Common myeloid progenitor, CD34-positive (primary cell): ENCODE data around the gene GGA2.

ENCODE experiments used
- CTCF ChIA-PET: fragments of 350-600 bp; sonication (Branson Sonifier 250); formaldehyde crosslinking; loops from one replicate; lab custom pipeline; 2021; ENCODE audit warnings: antibody characterized with exemption; lab: Charles Lee
- POLR2A ChIA-PET: fragments of 350-600 bp; sonication (Branson Sonifier 250); formaldehyde crosslinking; loops from one replicate; lab custom pipeline; 2021; ENCODE audit warnings: antibody characterized with exemption; lab: Charles Lee
- DNase-seq, 3 donors: peaks; one replicate each; pipeline versions ENCODE4 v3.0.0 to v3.0.0-alpha.2; 2013
- H3K27ac ChIP-seq, 2 experiments: 1 replicate in 1 of 2; 2 replicates in 1 of 2; pipeline ENCODE4 v1.7.0; 2013; ENCODE audit warnings: inconsistent platforms in 2 of 2, low read length in 2 of 2, mild to moderate bottlenecking in 2 of 2, low read depth in 1 of 2, moderate library complexity in 1 of 2; ENCODE audit not compliant: severe bottlenecking in 2 of 2, insufficient read depth in 1 of 2, poor library complexity in 1 of 2
- H3K27me3 ChIP-seq, 5 experiments: replicated peaks in 2 of 5; 1 replicate in 3 of 5; 2 replicates in 2 of 5; pipeline versions ENCODE4 v1.6.1 to v1.7.0; 2013; ENCODE audit warnings: low read length in 4 of 5, mild to moderate bottlenecking in 2 of 5, moderate library complexity in 2 of 5, inconsistent platforms in 1 of 5; ENCODE audit not compliant: insufficient read depth in 5 of 5, control insufficient read depth in 4 of 5
- H3K36me3 ChIP-seq, 4 experiments: 1 replicate in 2 of 4; 2 replicates in 2 of 4; pipeline versions ENCODE4 v1.6.1 to v1.7.0; 2013; ENCODE audit warnings: low read length in 3 of 4, control low read depth in 1 of 4, mild to moderate bottlenecking in 1 of 4; ENCODE audit not compliant: control insufficient read depth in 4 of 4, insufficient read depth in 4 of 4
- H3K4me1 ChIP-seq, 4 experiments: 1 replicate in 3 of 4; 2 replicates in 1 of 4; pipeline versions ENCODE4 v1.6.1 to v1.7.1; 2013; ENCODE audit warnings: low read length in 3 of 4, mild to moderate bottlenecking in 3 of 4, control low read depth in 1 of 4, inconsistent platforms in 1 of 4, moderate library complexity in 1 of 4; ENCODE audit not compliant: control insufficient read depth in 4 of 4, insufficient read depth in 4 of 4; ENCODE audit errors: control extremely low read depth in 1 of 4
- H3K4me3 ChIP-seq, 7 experiments: 1 replicate in 4 of 7; 2 replicates in 3 of 7; pipeline versions ENCODE4 v1.5.1 to v1.7.0; 2013; ENCODE audit warnings: mild to moderate bottlenecking in 7 of 7, low read length in 6 of 7, moderate library complexity in 6 of 7, inconsistent platforms in 2 of 7, low read depth in 2 of 7, control low read depth in 1 of 7; ENCODE audit not compliant: insufficient read depth in 4 of 7, control insufficient read depth in 1 of 7; ENCODE audit errors: extremely low read depth in 1 of 7
- H3K9me3 ChIP-seq, 5 experiments: 1 replicate in 4 of 5; 2 replicates in 1 of 5; pipeline versions ENCODE4 v1.6.1 to v1.7.1; 2013; ENCODE audit warnings: low read length in 4 of 5, mild to moderate bottlenecking in 2 of 5, inconsistent platforms in 1 of 5, low read depth in 1 of 5, moderate library complexity in 1 of 5; ENCODE audit not compliant: control insufficient read depth in 4 of 5, insufficient read depth in 2 of 5; ENCODE audit errors: control extremely low read depth in 1 of 5
- WGBS: methylation state at CpG from one replicate; pipeline ENCODE4 v1.1.5; 2013; ENCODE audit not compliant: insufficient coverage; 5-methylcytosine and 5-hydroxymethylcytosine counted together

Gene GGA2

GRCh38 chr16:23498863-23499262 lies 11.4 kb downstream of the GGA2 start:
- Histone ChIP-seq H3K27me3 (no peaks in the 10 kb centered on the region), H3K4me3 (no peak overlapping the region), H3K4me1 (peaks cover 0 to 23% (median 8%) of the 10 kb centered on the region in 4 experiments), H3K9me3 (no peaks in the 10 kb centered on the region), H3K27ac (no peak overlapping the region), H3K36me3 (peaks cover 4 to 47% (median 7%) of the 10 kb centered on the region in 4 experiments)
- DNase-seq = no peak
- ChIA-PET CTCF (no interaction called here), POLR2A (interaction anchor here (0.6 kb wide), 1 partner anchor 955 kb away, joined by 3 read pairs; no protein-coding TSS in a partner anchor)
- 91% methylated on average over 1 of the region's 11 CpGs for WGBS

DNA sequence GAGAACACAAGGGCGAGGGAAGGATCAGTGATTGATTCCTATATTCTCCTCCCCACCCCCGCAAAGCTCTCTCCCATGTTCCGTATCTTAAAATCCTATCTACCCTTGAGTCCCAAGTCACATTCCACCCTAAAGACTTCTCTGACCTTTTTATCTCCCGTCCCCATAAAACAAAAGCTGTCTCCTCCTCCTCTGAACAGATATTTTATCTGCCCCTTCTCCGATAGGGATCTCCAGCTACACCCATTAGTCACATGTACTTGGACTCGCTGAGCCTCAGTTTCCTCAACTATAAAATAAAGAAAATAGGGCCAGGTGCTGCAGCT lies 12.8 kb downstream of the GGA2 start:
- no peak for DNase-seq
- Histone ChIP-seq H3K9me3 (no peaks in the 10 kb centered on the region), H3K4me3 (no peak overlapping the region), H3K27me3 (no peaks in the 10 kb centered on the region), H3K27ac (no peak overlapping the region), H3K36me3 (peaks cover 11 to 56% (median 20%) of the 10 kb centered on the region in 4 experiments), H3K4me1 (peaks cover 0 to 18% (median 6%) of the 10 kb centered on the region in 4 experiments)
- CTCF ChIA-PET = interaction anchor here (0.7 kb wide), 1 partner anchor 62 kb away, joined by 3 read pairs; no protein-coding TSS in a partner anchor
- 93% methylated on average over 6 of the region's 6 CpGs for WGBS
- POLR2A ChIA-PET = no interaction called here

- ChIA-PET CTCF (interaction anchor here (0.6 kb wide), 1 partner anchor 62 kb away, joined by 3 read pairs; no protein-coding TSS in a partner anchor), POLR2A (no interaction called here)
- Histone ChIP-seq H3K4me1 (peaks cover 0 to 12% (median 6%) of the 10 kb centered on the region in 4 experiments), H3K9me3 (no peaks in the 10 kb centered on the region), H3K27me3 (no peaks in the 10 kb centered on the region), H3K4me3 (no peak overlapping the region), H3K27ac (no peak overlapping the region), H3K36me3 (peaks cover 11 to 56% (median 24%) of the 10 kb centered on the region in 4 experiments)
- 65% methylated on average over 8 of the region's 12 CpGs for WGBS
- no peak for DNase-seq
Observed at GRCh38 chr16:23496821-23497542, 13.3 kb downstream of the GGA2 start.

DNA sequence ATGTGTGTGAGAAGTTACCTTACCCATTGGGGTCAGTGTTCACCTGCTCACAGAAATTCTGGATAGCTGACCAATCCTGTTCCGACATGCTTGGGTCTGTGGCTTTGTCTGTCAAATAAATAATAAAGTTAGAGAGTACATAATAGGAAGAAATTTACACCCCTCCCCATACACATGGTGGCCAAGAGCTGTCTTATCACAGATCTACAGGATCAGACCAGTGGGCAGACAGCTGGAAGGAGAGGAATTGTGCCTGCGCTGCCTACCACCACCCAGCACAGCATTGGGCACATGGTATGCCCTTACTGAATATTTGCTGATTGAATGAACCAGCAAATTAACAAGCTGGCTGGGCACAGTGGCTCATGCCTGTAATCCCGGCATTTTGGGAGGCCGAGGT lies 14.6 kb downstream of the GGA2 start:
- Histone ChIP-seq H3K36me3 (peaks cover 11 to 60% (median 28%) of the 10 kb centered on the region in 4 experiments), H3K27ac (no peak overlapping the region), H3K9me3 (no peaks in the 10 kb centered on the region), H3K27me3 (no peaks in the 10 kb centered on the region), H3K4me1 (peaks cover 0 to 12% (median 6%) of the 10 kb centered on the region in 4 experiments), H3K4me3 (no peak overlapping the region)
- ChIA-PET CTCF (interaction anchor here (0.9 kb wide), 1 partner anchor 60 kb away, joined by 3 read pairs; no protein-coding TSS in a partner anchor), POLR2A (no interaction called here)
- 87% methylated on average over 2 of the region's 4 CpGs for WGBS
- DNase-seq = peak in 1 of 3 donors; percentile 28

DNA sequence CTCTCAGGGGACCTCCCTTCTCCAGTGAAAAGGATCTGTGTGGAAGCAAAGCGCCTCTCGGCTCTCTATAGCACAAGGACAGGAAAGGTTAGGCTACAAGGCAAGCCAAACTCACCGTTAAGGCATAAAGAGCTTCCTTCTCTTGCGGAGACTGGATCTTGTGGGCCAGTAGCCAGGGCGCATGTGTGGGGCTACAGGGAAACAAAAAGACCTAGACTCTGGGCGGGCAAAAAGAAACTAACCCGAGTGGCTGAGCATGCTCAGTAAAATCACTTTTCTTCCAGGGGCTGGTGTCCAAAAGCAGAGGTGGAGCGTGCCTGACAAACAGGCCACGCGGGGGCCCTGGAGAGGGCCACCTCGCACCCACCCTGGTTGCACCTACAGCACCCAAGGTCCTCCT lies 16.1 kb downstream of the GGA2 start:
- no peak for DNase-seq
- no peak overlapping the region for H3K27ac ChIP-seq
- ChIA-PET POLR2A (no interaction called here), CTCF (interaction anchor here (0.7 kb wide), 1 partner anchor 429 kb away, joined by 3 read pairs; no protein-coding TSS in a partner anchor)
- 97% methylated on average over 10 of the region's 11 CpGs for WGBS
- peaks cover 0 to 12% (median 6%) of the 10 kb centered on the region in 4 experiments for H3K4me1 ChIP-seq
- H3K4me3 ChIP-seq = no peak overlapping the region
- no peaks in the 10 kb centered on the region for H3K27me3 ChIP-seq
- peaks cover 11 to 65% (median 36%) of the 10 kb centered on the region in 4 experiments for H3K36me3 ChIP-seq
- no peaks in the 10 kb centered on the region for H3K9me3 ChIP-seq

DNA sequence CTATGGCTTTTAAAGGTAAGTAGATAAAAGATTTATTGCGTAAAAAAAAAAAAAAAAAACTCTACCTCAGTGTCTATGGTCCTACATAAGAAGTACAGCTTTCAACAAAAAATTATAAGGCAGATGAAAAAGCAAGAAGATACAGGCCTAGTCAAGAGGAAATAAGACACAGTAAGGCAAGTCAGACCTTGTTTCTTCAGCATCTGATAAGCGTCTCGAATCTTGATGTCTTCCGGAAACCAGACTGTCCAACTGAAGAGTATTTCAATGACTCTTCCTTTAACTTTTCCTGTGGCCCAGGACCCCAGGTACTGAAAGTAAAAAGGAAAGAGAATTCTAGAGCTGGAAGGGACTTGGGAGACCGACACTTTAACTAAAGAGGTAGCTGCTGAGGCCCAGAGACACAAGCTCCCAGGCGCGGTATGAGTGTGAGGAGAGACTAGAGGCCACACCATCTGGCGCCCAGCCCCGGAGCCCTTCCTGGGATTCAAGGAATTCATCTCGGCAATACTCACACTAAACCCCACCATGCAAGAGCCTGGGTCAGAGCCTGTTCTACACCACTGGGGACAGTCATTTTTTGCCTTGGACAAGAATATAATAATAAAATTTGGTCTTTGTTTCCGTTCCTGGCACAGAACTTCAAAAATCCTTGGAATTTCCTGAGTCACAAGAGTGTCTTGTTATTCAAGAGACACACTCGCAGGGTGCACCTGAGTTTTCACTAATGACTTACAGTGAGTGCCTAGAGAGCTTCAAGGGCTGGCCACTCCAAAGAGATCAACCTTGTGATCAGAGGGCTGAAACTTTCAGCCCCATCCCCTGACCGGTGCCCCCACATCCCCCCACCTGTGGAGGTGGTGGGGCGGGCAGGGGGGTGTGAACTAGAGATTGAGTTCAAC lies 18.6 kb downstream of the GGA2 start:
- Histone ChIP-seq H3K27ac (no peak overlapping the region), H3K4me1 (peaks cover 0 to 2% (median 0%) of the 10 kb centered on the region in 4 experiments), H3K27me3 (no peaks in the 10 kb centered on the region), H3K9me3 (no peaks in the 10 kb centered on the region), H3K4me3 (no peak overlapping the region), H3K36me3 (peaks cover 11 to 82% (median 52%) of the 10 kb centered on the region in 4 experiments)
- POLR2A ChIA-PET = no interaction called here
- no peak for DNase-seq
- 97% methylated on average over 10 of the region's 14 CpGs for WGBS
- CTCF ChIA-PET = interaction anchor here (0.6 to 1.3 kb wide), 2 partner anchors 10 to 57 kb away, joined by 3 read pairs; no protein-coding TSS in a partner anchor
